AG09309 (cell line): ENCODE results near the gene PTPRU.

Source experiments
- DNase-seq: peaks from one replicate; pipeline ENCODE4 v3.0.0-alpha.2; 2010; ENCODE audit warnings: low read depth
- H3K4me3 ChIP-seq: 2 replicates; pipeline ENCODE4 v1.5.1; 2011; ENCODE audit warnings: mild to moderate bottlenecking, low read depth, low read length, moderate library complexity; ENCODE audit not compliant: control insufficient read depth
- TF ChIP-seq, protein P1 (sequence below): IDR thresholded peaks from 2 replicates; pipeline ENCODE4 v1.5.1; 2011; ENCODE audit warnings: mild to moderate bottlenecking, low read depth, low read length, inconsistent platforms; ENCODE audit not compliant: insufficient read depth, control insufficient read depth; ENCODE audit errors: missing control alignments

Gene PTPRU

DNA sequence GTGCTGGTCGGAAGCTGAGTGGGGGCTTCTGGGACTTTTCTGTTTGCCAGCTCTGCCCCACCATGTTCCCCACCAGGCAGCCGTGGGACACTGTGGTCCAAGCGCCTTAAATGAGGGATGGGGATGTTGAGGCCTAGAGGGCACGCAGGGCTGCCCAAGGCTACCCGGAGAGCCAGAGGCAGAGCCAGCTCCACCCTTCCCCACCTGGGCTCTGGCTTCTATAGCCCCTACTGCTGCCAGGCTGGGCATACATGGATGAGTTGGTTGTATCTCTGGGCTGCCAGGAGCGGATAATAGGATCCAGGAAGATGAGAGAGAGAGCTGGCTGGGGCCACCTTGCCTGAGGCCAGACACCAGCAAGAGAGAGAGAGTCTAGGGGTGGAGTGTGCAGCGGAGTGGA, 49.4 kb downstream of the PTPRU start:
- TF ChIP-seq, protein P1, sequence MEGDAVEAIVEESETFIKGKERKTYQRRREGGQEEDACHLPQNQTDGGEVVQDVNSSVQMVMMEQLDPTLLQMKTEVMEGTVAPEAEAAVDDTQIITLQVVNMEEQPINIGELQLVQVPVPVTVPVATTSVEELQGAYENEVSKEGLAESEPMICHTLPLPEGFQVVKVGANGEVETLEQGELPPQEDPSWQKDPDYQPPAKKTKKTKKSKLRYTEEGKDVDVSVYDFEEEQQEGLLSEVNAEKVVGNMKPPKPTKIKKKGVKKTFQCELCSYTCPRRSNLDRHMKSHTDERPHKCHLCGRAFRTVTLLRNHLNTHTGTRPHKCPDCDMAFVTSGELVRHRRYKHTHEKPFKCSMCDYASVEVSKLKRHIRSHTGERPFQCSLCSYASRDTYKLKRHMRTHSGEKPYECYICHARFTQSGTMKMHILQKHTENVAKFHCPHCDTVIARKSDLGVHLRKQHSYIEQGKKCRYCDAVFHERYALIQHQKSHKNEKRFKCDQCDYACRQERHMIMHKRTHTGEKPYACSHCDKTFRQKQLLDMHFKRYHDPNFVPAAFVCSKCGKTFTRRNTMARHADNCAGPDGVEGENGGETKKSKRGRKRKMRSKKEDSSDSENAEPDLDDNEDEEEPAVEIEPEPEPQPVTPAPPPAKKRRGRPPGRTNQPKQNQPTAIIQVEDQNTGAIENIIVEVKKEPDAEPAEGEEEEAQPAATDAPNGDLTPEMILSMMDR: no peak
- no peak for DNase-seq
- H3K4me3 ChIP-seq: no peak overlapping the region

DNA sequence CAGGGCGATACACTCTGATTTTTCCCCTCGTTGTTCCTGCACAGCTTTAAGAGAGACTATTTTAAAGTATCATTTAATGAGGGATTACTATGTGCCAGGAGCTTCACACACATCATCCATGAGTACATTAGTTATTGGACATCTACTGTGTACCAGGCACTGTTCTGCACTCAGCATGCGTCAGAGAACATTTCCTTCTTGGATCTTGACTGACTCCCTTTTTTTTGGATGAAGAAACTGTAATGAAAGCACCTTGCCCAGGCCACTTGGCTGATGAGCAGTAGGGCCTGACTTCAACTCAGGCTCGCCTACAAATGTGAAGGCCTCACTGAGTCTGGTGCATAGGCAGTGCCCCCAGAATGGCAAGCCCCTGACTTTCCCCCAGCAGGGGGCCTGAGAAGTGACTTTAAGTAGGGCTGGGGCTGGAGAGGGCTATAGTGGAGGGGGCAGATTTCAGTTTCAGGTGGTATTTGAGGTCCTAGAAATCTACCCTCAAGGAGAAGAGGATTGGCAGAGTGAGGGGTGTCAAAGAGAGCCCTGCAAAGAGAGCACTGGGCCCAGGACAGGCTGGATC, 50.0 kb downstream of the PTPRU start:
- TF ChIP-seq, protein P1: no peak
- H3K4me3 ChIP-seq: no peak overlapping the region
- no peak for DNase-seq

DNA sequence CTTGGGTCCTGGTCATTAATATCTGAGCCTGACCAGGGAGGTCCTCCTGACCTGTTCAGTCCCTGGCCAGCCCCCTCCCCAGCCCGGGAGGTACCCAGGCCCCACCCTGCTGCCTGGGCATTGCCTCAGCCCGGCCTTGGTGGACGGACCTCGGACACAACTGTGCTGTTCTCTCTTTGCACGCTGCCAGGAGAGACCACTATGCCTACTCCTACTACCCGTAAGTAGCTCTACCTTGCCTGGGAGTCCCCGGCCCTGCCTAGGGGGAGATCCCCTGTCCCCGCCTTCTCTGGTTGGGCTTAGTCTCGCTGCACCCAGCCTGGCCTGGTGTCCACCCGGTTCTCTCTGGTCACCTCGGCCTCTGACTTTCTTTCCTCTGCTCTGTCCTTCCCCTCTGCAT, 53.2 kb downstream of the PTPRU start:
- TF ChIP-seq, protein P1: no peak
- H3K4me3 ChIP-seq: no peak overlapping the region
- DNase-seq: no peak

DNA sequence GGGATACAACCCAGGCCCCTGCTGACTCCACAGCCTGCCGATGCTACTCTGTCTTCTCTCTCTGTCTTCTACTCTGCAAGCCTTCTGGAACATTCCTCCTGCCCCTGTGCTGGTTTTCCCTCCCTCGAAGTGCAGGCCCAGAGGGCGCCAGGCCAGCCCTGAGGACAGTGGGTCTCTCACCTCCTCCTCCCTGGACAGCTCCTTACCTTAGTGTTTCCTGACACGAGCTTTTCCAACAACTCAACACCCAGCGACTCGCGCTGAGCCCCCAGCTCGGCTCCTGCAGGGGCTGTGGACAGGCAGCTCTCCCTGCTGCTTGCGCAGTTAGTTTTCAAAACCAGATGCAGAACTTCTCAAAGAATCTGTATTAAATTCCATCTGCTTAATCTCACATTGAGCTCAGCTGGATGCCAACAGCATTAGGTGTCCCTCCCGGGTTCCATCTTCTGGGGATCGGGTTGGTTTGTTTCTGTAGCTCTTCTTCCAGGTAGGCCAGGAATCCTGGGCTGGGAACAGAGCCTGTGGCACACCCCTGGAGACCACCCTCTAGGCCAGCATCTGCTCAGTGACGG, 54.2 kb downstream of the PTPRU start:
- no peak for DNase-seq
- no peak overlapping the region for H3K4me3 ChIP-seq
- TF ChIP-seq, protein P1: no peak

DNA sequence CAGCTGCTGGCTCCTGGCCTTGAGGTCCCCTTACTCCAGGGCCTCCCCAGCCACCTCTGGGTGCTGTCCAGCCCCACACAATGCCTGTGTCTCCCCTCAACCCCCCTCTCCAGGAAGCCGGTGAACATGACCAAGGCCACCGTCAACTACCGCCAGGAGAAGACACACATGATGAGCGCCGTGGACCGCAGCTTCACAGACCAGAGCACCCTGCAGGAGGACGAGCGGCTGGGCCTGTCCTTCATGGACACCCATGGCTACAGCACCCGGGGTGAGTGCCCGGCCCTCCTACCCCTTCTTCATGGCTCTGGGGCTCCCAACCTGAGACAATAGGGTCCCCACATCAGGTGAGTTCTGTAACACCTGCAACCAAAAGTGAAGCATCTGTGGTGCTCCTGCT, 55.4 kb downstream of the PTPRU start:
- no peak for DNase-seq
- TF ChIP-seq, protein P1: no peak
- H3K4me3 ChIP-seq: no peak overlapping the region

DNA sequence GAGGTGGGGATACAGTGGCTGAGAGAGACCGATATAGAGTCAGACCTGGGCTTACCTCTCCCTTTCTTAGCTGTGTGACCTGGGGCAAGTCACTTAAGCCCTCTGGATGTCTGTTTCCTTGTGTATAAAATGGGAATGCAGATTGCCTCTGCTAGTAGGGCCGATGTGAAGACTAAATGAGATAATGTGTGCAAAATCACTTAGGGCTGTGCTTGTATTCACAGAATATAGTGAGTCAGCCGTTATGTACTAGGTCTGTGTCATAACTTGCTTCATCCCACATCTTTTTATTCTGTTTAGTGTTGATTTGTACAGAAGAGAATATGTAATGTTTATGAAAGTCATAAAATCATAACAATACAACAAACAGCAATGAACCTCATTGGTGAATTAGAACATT, 56.0 kb downstream of the PTPRU start:
- TF ChIP-seq, protein P1: no peak
- no peak overlapping the region for H3K4me3 ChIP-seq
- DNase-seq: no peak
